ENCODE results near the gene JMJD6.

DNA sequence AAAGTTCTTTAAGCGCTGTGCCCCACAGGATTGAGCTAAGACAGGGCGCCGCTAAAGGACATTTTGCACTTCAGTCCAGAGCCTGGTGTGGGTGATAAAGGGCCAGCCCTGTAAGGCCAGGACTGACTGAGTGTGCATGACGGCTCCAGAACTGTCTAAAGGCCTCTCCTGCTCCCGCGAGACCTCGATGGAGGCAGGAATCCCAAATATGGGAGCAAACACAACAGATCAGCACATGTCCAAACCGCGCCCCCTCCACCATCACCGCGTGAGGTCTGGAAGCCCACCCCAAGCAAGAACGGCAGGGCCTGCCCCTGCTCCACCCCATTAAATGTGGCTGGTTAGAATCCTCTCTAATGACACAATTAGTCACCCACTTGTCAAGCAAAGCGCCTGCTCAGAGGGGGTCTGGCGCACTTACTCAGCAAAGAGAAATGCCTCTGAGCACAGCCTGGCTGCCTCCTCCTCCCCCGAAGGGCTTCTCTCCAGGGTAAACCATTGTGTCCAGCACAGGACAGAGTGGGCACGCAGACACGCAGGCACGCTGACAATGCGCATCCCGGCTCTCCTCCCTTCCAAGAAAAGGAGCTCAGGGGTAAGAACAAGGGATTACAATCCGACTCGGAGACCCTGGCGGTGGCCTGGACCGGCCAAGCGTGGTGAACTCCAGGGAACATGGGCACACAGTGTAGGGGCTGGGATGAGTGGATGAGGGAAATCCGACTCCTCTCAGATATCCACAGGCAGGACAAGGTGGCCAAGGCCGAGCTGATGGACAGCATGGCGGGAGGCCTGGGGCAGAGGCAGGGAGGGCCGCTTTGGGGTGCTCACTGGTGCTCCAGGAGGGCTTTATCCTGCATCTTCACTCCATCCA is 17.1 kb downstream of the JMJD6 start:
- TF ChIP-seq POLR2AphosphoS5 (IDR thresholded peaks at IDR 0.05; ENCODE audit: low read depth, low read length) (no peak), TAF1 (IDR thresholded peaks at IDR 0.05; ENCODE audit: borderline replicate concordance, insufficient read depth, low read length) (no peak)
- TF ChIP-seq, protein P1, sequence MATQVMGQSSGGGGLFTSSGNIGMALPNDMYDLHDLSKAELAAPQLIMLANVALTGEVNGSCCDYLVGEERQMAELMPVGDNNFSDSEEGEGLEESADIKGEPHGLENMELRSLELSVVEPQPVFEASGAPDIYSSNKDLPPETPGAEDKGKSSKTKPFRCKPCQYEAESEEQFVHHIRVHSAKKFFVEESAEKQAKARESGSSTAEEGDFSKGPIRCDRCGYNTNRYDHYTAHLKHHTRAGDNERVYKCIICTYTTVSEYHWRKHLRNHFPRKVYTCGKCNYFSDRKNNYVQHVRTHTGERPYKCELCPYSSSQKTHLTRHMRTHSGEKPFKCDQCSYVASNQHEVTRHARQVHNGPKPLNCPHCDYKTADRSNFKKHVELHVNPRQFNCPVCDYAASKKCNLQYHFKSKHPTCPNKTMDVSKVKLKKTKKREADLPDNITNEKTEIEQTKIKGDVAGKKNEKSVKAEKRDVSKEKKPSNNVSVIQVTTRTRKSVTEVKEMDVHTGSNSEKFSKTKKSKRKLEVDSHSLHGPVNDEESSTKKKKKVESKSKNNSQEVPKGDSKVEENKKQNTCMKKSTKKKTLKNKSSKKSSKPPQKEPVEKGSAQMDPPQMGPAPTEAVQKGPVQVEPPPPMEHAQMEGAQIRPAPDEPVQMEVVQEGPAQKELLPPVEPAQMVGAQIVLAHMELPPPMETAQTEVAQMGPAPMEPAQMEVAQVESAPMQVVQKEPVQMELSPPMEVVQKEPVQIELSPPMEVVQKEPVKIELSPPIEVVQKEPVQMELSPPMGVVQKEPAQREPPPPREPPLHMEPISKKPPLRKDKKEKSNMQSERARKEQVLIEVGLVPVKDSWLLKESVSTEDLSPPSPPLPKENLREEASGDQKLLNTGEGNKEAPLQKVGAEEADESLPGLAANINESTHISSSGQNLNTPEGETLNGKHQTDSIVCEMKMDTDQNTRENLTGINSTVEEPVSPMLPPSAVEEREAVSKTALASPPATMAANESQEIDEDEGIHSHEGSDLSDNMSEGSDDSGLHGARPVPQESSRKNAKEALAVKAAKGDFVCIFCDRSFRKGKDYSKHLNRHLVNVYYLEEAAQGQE (IDR thresholded peaks at IDR 0.05; ENCODE audit: insufficient read depth in 1 of 2, low read depth in 2 of 2, low read length in 2 of 2) = no peak
